Fibroblast of lung (primary cell): ENCODE measurements around the gene PPRC1. TPM values are rescaled to one million over a fixed set of nuclear protein-coding genes. Genes with fewer than 3 reads are reported as not detected.

Experiments used
- DNase-seq, 2 donors: peaks; one replicate each; pipeline versions ENCODE4 v3.0.0 to v3.0.0-alpha.2; 2010; ENCODE audit warnings: low read depth in 2 of 2
- H2AFZ ChIP-seq: 2 replicates; pipeline ENCODE4 v1.5.1; 2012; ENCODE audit warnings: low read length, control low read depth, inconsistent platforms
- H3K27ac ChIP-seq: 2 replicates; pipeline ENCODE4 v1.5.1; 2011; ENCODE audit warnings: low read length, control low read depth; ENCODE audit not compliant: insufficient read depth
- H3K27me3 ChIP-seq: 2 replicates; pipeline ENCODE4 v1.5.1; 2011; ENCODE audit warnings: mild to moderate bottlenecking, low read length; ENCODE audit not compliant: control insufficient read depth, insufficient read depth
- H3K36me3 ChIP-seq: 2 replicates; pipeline ENCODE4 v1.5.1; 2011; ENCODE audit warnings: low read length; ENCODE audit not compliant: control insufficient read depth, insufficient read depth
- H3K4me1 ChIP-seq: 2 replicates; pipeline ENCODE4 v1.5.1; 2011; ENCODE audit warnings: low read length; ENCODE audit not compliant: control insufficient read depth, insufficient read depth; ENCODE audit errors: extremely low read depth
- H3K4me2 ChIP-seq: 2 replicates; pipeline ENCODE4 v1.5.1; 2011; ENCODE audit warnings: low read length, control low read depth; ENCODE audit not compliant: insufficient read depth; ENCODE audit errors: extremely low read depth
- H3K4me3 ChIP-seq, 4 experiments: fragments of 200-600 bp in 1 of 4; sonication (generic) in 1 of 4; replicated peaks in 1 of 4; 2 replicates each; pipeline ENCODE4 v1.5.1; 2011 to 2016; ENCODE audit warnings: low read length in 4 of 4, low read depth in 3 of 4, mild to moderate bottlenecking in 3 of 4, control low read depth in 2 of 4, inconsistent platforms in 1 of 4, mixed read lengths in 1 of 4; ENCODE audit not compliant: insufficient read depth in 1 of 4; ENCODE audit errors: control extremely low read depth in 1 of 4
- H3K79me2 ChIP-seq: 2 replicates; pipeline ENCODE4 v1.5.1; 2012; ENCODE audit warnings: mild to moderate bottlenecking, low read length, inconsistent platforms; ENCODE audit not compliant: control insufficient read depth, insufficient read depth
- H3K9ac ChIP-seq: 2 replicates; pipeline ENCODE4 v1.5.1; 2011; ENCODE audit warnings: mild to moderate bottlenecking, low read length, control low read depth; ENCODE audit not compliant: insufficient read depth
- H3K9me3 ChIP-seq: 2 replicates; pipeline ENCODE4 v1.5.1; 2012; ENCODE audit warnings: low read depth, low read length; ENCODE audit not compliant: control insufficient read depth, insufficient read depth
- H4K20me1 ChIP-seq: 2 replicates; pipeline ENCODE4 v1.5.1; 2011; ENCODE audit warnings: low read length; ENCODE audit not compliant: control insufficient read depth, insufficient read depth; ENCODE audit errors: extremely low read depth
- CTCF ChIP-seq, 2 donors: IDR thresholded peaks in 1 of 2; conservative IDR thresholded peaks in 1 of 2; 1 replicate in 1 of 2; 2 replicates in 1 of 2; pipeline ENCODE4 v1.5.1; 2011 to 2012; ENCODE audit warnings: low read length in 2 of 2, control low read depth in 1 of 2, inconsistent platforms in 1 of 2, low read depth in 1 of 2, mild to moderate bottlenecking in 1 of 2
- EZH2 ChIP-seq: IDR thresholded peaks from 2 replicates; pipeline ENCODE4 v1.5.1; 2012; ENCODE audit warnings: low read length, control low read depth, mild to moderate bottlenecking; ENCODE audit errors: missing control alignments
- polyA plus RNA-seq, 2 donors: library from polyadenylated mRNA; depleted of rRNA in 1 of 2; stranded (reverse) in 1 of 2; unstranded in 1 of 2; fragments of >200 nt; gene quantifications; 2 replicates each; pipeline ENCODE4 v1.2.1, GENCODE V29; 2011 to 2012; ENCODE audit warnings: missing spikeins in 1 of 2
- total RNA-seq: library from RNA; depleted of rRNA; stranded (reverse); fragments of >200 nt; gene quantifications from 2 replicates; pipeline ENCODE4 v1.2.1, GENCODE V29; 2014

The PPRC1 gene
- total and polyA plus RNA-seq, 2 donors (not counting 1 experiment from before 2014, with no cell fraction given) = 9.9 to 13.5 TPM

GRCh38 chr10:102085336-102085735 lies 47.5 kb upstream of the PPRC1 start:
- no peak overlapping the region for H3K4me3 ChIP-seq
- H3K27ac ChIP-seq = no peak overlapping the region
- no peaks in the 10 kb centered on the region for H3K27me3 ChIP-seq
- no peak for DNase-seq
- H3K4me2 ChIP-seq = no peak overlapping the region
- H3K4me1 ChIP-seq = no peaks in the 10 kb centered on the region
- no peaks in the 10 kb centered on the region for H3K79me2 ChIP-seq
- H4K20me1 ChIP-seq = no peaks in the 10 kb centered on the region
- no peak overlapping the region for H3K9ac ChIP-seq
- TF ChIP-seq CTCF (conservative IDR thresholded peaks at IDR 0.05 in 1 of 2, IDR thresholded peaks at IDR 0.05 in 1 of 2; ENCODE audit: low read depth in 1 of 2, low read length in 2 of 2) = no peak
- no peak for TF ChIP-seq EZH2
- H3K36me3 ChIP-seq = no peaks in the 10 kb centered on the region
- no peak overlapping the region for H2AFZ ChIP-seq
- H3K9me3 ChIP-seq = no peaks in the 10 kb centered on the region

- TF ChIP-seq EZH2 (no peak), CTCF (conservative IDR thresholded peaks at IDR 0.05 in 1 of 2, IDR thresholded peaks at IDR 0.05 in 1 of 2; ENCODE audit: low read depth in 1 of 2, low read length in 2 of 2) (no peak)
- DNase-seq = no peak
- H3K4me2 ChIP-seq = no peak overlapping the region
Measured at GRCh38 chr10:102086196-102086595, 46.6 kb upstream of the PPRC1 start.

GRCh38 chr10:102090772-102091171 lies 42.1 kb upstream of the PPRC1 start:
- TF ChIP-seq EZH2 (no peak), CTCF (conservative IDR thresholded peaks at IDR 0.05 in 1 of 2, IDR thresholded peaks at IDR 0.05 in 1 of 2; ENCODE audit: low read depth in 1 of 2, low read length in 2 of 2) (no peak)
- peak in 1 of 2 donors; percentile 9 for DNase-seq
- Histone ChIP-seq H2AFZ (no peak overlapping the region), H3K4me3 (no peak overlapping the region), H3K27me3 (no peaks in the 10 kb centered on the region), H3K9me3 (no peaks in the 10 kb centered on the region), H3K4me2 (no peak overlapping the region), H3K9ac (no peak overlapping the region), H3K4me1 (no peaks in the 10 kb centered on the region), H3K79me2 (no peaks in the 10 kb centered on the region), H4K20me1 (no peaks in the 10 kb centered on the region), H3K27ac (no peak overlapping the region), H3K36me3 (no peaks in the 10 kb centered on the region)

More at GRCh38 chr10:102086196-102086595, 46.6 kb upstream of the PPRC1 start:
- H4K20me1 ChIP-seq = no peaks in the 10 kb centered on the region
- H3K9me3 ChIP-seq = no peaks in the 10 kb centered on the region
- no peak overlapping the region for H3K4me3 ChIP-seq
- no peak overlapping the region for H3K9ac ChIP-seq
- no peaks in the 10 kb centered on the region for H3K36me3 ChIP-seq
- H2AFZ ChIP-seq = no peak overlapping the region
- no peaks in the 10 kb centered on the region for H3K79me2 ChIP-seq
- H3K27ac ChIP-seq = no peak overlapping the region
- H3K4me1 ChIP-seq = no peaks in the 10 kb centered on the region
- no peaks in the 10 kb centered on the region for H3K27me3 ChIP-seq
